Hematopoietic multipotent progenitor cell treated with erythropoietin and hydrocortisone succinate and interleukin-3 and kit ligand, for 6 days (in vitro differentiated cells): ENCODE results near the gene MT1G.

Source experiments
- DNase-seq: peaks from one replicate; pipeline ENCODE4 v3.0.0-alpha.2; 2015

Gene MT1G

GRCh38 chr16:56662357-56663354, 5.2 kb downstream of the MT1G start:
- no peak for DNase-seq

- DNase-seq = no peak
Observed at GRCh38 chr16:56658327-56658875, 9.5 kb downstream of the MT1G start.

GRCh38 chr16:56657555-56658326, 10.1 kb downstream of the MT1G start, which contains the start of gene MT1F:
Gene MT1F, plus strand, starts transcription at chr16:56657959. Its CDS starts 100 bp downstream, at chr16:56658059.
- peak; percentile 70 for DNase-seq

- no peak for DNase-seq
Observed at GRCh38 chr16:56653218-56653617, 14.6 kb downstream of the MT1G start.

GRCh38 chr16:56652600-56652999, 15.3 kb downstream of the MT1G start:
- DNase-seq = no peak

- no peak for DNase-seq
Observed at GRCh38 chr16:56651586-56651985, 16.3 kb downstream of the MT1G start, which contains the start of gene MT1B. Gene MT1B, plus strand, starts transcription at chr16:56651886. Its CDS starts 68 bp downstream, at chr16:56651954.

- DNase-seq = no peak
Observed at GRCh38 chr16:56649820-56650219, 18.0 kb downstream of the MT1G start.

GRCh38 chr16:56649271-56649670, 18.6 kb downstream of the MT1G start:
- no peak for DNase-seq

- no peak for DNase-seq
Observed at GRCh38 chr16:56647641-56648431, 20.0 kb downstream of the MT1G start.

GRCh38 chr16:56645838-56646237, 22.0 kb downstream of the MT1G start:
- no peak for DNase-seq

- no peak for DNase-seq
Observed at GRCh38 chr16:56645311-56645710, 22.6 kb downstream of the MT1G start.

GRCh38 chr16:56643833-56644232, 24.0 kb downstream of the MT1G start:
- no peak for DNase-seq

GRCh38 chr16:56643080-56643778, 24.6 kb downstream of the MT1G start:
- DNase-seq = peak; percentile 81

GRCh38 chr16:56641166-56641565, 26.7 kb downstream of the MT1G start:
- DNase-seq = no peak

GRCh38 chr16:56640076-56640475, 27.8 kb downstream of the MT1G start:
- no peak for DNase-seq

GRCh38 chr16:56639045-56639444, 28.8 kb downstream of the MT1G start:
- DNase-seq = no peak

- no peak for DNase-seq
Observed at GRCh38 chr16:56637814-56638750, 29.8 kb downstream of the MT1G start, which contains the start of gene MT1A. Gene MT1A, plus strand, starts transcription at chr16:56638666. Its CDS starts 73 bp downstream, at chr16:56638739.

- no peak for DNase-seq
Observed at GRCh38 chr16:56636616-56637413, 31.1 kb downstream of the MT1G start.

GRCh38 chr16:56635441-56635967, 32.4 kb downstream of the MT1G start:
- DNase-seq = no peak
